GM12878 (cell line): ENCODE data around the gene MFNG.

Source experiments
- CBX5 ChIP-seq: sonication (generic); IDR thresholded peaks from 2 replicates; pipeline ENCODE4 v1.6.1; 2016; ENCODE audit warnings: low read depth, moderate library complexity, mild to moderate bottlenecking, inconsistent platforms
- CEBPB ChIP-seq, 2 experiments: fragments of 150-350 bp in 1 of 2; IDR thresholded peaks; 2 replicates each; pipeline ENCODE4 v1.6.1; 2012 to 2014; ENCODE audit warnings: low read depth in 2 of 2, low read length in 2 of 2, borderline replicate concordance in 1 of 2, inconsistent platforms in 1 of 2
- EGR1 ChIP-seq, 2 experiments: IDR thresholded peaks; 1 replicate in 1 of 2; 2 replicates in 1 of 2; pipeline ENCODE4 v1.6.1; 2011 to 2012; ENCODE audit warnings: low read depth in 2 of 2, low read length in 2 of 2, borderline replicate concordance in 1 of 2, mild to moderate bottlenecking in 1 of 2, moderate library complexity in 1 of 2
- EZH2 ChIP-seq: IDR thresholded peaks from 2 replicates; pipeline ENCODE4 v1.6.1; 2012; ENCODE audit warnings: low read depth, mild to moderate bottlenecking, control low read depth, inconsistent platforms, low read length, borderline replicate concordance; ENCODE audit not compliant: control insufficient read depth
- FOXM1 ChIP-seq: IDR thresholded peaks from 2 replicates; pipeline ENCODE4 v1.6.1; 2012; ENCODE audit warnings: low read depth, mild to moderate bottlenecking, inconsistent platforms, low read length, moderate library complexity
- JUND ChIP-seq: IDR thresholded peaks from 2 replicates; pipeline ENCODE4 v1.6.1; 2012; ENCODE audit warnings: low read depth, mild to moderate bottlenecking, low read length, improper control_type of control experiment, moderate library complexity
- POLR2AphosphoS5 ChIP-seq: IDR thresholded peaks from 2 replicates; pipeline ENCODE4 v1.6.1; 2011; ENCODE audit warnings: mild to moderate bottlenecking, low read length, inconsistent platforms
- RFX5 ChIP-seq: IDR thresholded peaks from 2 replicates; pipeline ENCODE4 v1.6.1; 2011; ENCODE audit warnings: low read depth, low read length, improper control_type of control experiment
- SMARCA5 ChIP-seq: fragments of 450-650 bp; IDR thresholded peaks from 2 replicates; pipeline ENCODE4 v1.6.1; 2017; ENCODE audit warnings: mild to moderate bottlenecking
- SP1 ChIP-seq: IDR thresholded peaks from one replicate; pipeline ENCODE4 v1.6.1; 2011; ENCODE audit warnings: low read depth, low read length
- TAF1 ChIP-seq: IDR thresholded peaks from 2 replicates; pipeline ENCODE4 v1.6.1; 2011; ENCODE audit warnings: mild to moderate bottlenecking, low read depth, low read length, borderline replicate concordance
- TCF12 ChIP-seq: IDR thresholded peaks from 2 replicates; pipeline ENCODE4 v1.6.1; 2011; ENCODE audit warnings: low read depth, mild to moderate bottlenecking, low read length
- TF ChIP-seq, protein P1 (sequence below), 3 experiments: IDR thresholded peaks in 2 of 3; conservative IDR thresholded peaks in 1 of 3; 2 replicates each; pipeline ENCODE4 v1.5.1; 2011; ENCODE audit warnings: low read depth in 3 of 3, low read length in 3 of 3, mild to moderate bottlenecking in 3 of 3, control low read depth in 2 of 3, moderate library complexity in 2 of 3, inconsistent platforms in 1 of 3, mixed read lengths in 1 of 3; ENCODE audit not compliant: control insufficient read depth in 2 of 3, insufficient read depth in 1 of 3; ENCODE audit errors: extremely low read depth in 1 of 3
- TF ChIP-seq, protein P2 (sequence below): fragments of 450-650 bp; IDR thresholded peaks from 2 replicates; pipeline ENCODE4 v1.6.1; 2017; ENCODE audit warnings: antibody characterized with exemption, mild to moderate bottlenecking, moderate library complexity

DNA sequence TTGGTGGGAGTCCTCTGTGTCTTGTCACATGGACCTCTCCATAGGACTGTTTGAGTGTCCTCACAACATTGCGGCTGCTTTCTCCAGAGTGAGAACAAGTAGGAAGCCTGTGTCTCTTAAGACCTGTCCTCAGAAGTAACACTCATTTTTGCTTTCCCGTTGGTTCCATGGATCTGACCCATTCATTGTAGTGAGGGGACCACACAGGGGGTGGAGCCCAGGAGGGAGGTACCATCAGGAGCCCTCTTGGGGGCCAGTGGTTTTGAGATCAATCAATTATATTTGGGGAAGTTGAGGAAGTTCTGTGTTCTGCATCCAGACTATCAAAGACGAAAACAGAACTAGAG is 53.5 kb downstream of the MFNG start:
- TF ChIP-seq JUND (no peak), RFX5 (no peak), EZH2 (no peak), CBX5 (no peak), SMARCA5 (no peak), CEBPB (IDR thresholded peaks at IDR 0.05; ENCODE audit: borderline replicate concordance in 1 of 2, low read depth in 2 of 2, low read length in 2 of 2) (no peak), TCF12 (no peak), TAF1 (no peak), FOXM1 (no peak), SP1 (no peak), EGR1 (IDR thresholded peaks at IDR 0.05; ENCODE audit: borderline replicate concordance in 1 of 2, low read depth in 2 of 2, low read length in 2 of 2) (no peak), POLR2AphosphoS5 (no peak)
- TF ChIP-seq, protein P1, sequence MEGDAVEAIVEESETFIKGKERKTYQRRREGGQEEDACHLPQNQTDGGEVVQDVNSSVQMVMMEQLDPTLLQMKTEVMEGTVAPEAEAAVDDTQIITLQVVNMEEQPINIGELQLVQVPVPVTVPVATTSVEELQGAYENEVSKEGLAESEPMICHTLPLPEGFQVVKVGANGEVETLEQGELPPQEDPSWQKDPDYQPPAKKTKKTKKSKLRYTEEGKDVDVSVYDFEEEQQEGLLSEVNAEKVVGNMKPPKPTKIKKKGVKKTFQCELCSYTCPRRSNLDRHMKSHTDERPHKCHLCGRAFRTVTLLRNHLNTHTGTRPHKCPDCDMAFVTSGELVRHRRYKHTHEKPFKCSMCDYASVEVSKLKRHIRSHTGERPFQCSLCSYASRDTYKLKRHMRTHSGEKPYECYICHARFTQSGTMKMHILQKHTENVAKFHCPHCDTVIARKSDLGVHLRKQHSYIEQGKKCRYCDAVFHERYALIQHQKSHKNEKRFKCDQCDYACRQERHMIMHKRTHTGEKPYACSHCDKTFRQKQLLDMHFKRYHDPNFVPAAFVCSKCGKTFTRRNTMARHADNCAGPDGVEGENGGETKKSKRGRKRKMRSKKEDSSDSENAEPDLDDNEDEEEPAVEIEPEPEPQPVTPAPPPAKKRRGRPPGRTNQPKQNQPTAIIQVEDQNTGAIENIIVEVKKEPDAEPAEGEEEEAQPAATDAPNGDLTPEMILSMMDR (IDR thresholded peaks at IDR 0.05 in 2 of 3, conservative IDR thresholded peaks at IDR 0.05 in 1 of 3; ENCODE audit: control insufficient read depth in 2 of 3, extremely low read depth in 1 of 3, insufficient read depth in 1 of 3, low read depth in 3 of 3, low read length in 3 of 3): no peak
- TF ChIP-seq, protein P2, sequence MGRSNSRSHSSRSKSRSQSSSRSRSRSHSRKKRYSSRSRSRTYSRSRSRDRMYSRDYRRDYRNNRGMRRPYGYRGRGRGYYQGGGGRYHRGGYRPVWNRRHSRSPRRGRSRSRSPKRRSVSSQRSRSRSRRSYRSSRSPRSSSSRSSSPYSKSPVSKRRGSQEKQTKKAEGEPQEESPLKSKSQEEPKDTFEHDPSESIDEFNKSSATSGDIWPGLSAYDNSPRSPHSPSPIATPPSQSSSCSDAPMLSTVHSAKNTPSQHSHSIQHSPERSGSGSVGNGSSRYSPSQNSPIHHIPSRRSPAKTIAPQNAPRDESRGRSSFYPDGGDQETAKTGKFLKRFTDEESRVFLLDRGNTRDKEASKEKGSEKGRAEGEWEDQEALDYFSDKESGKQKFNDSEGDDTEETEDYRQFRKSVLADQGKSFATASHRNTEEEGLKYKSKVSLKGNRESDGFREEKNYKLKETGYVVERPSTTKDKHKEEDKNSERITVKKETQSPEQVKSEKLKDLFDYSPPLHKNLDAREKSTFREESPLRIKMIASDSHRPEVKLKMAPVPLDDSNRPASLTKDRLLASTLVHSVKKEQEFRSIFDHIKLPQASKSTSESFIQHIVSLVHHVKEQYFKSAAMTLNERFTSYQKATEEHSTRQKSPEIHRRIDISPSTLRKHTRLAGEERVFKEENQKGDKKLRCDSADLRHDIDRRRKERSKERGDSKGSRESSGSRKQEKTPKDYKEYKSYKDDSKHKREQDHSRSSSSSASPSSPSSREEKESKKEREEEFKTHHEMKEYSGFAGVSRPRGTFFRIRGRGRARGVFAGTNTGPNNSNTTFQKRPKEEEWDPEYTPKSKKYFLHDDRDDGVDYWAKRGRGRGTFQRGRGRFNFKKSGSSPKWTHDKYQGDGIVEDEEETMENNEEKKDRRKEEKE: no peak
